GM12891 (cell line): Measurements from ENCODE around the gene MSANTD2.

Source experiments
- POLR2A ChIP-seq: IDR thresholded peaks from 2 replicates; pipeline ENCODE4 v1.6.1; 2011; ENCODE audit warnings: low read depth, low read length, control low read depth
- POLR2AphosphoS5 ChIP-seq: IDR thresholded peaks from 2 replicates; pipeline ENCODE4 v1.6.1; 2011; ENCODE audit warnings: low read depth, low read length, control low read depth
- SPI1 ChIP-seq: IDR thresholded peaks from 2 replicates; pipeline ENCODE4 v1.6.1; 2011; ENCODE audit warnings: low read depth, low read length, control low read depth
- TAF1 ChIP-seq: IDR thresholded peaks from 2 replicates; pipeline ENCODE4 v1.6.1; 2011; ENCODE audit warnings: low read depth, low read length, control low read depth

DNA sequence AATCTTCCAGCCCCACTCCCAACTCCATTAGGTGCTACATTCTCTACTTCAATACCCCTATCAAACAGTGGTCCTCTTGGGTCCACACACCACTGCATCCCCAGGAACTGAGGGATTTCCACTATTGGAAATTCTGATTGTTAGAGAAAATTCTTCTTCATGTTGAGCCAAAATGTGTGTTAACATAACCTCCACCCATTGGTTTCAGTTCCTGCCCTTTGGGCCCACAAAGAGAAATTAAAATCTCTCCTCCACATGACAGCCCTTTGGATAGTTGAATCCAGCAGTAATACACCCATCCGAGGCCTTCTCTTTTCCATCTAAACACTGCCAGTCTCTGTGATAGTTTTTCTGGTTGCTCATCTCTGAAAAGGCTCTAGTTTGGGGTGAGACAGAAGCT, 50.3 kb downstream of the MSANTD2 start:
- no peak for TF ChIP-seq POLR2A
- no peak for TF ChIP-seq TAF1
- TF ChIP-seq POLR2AphosphoS5: no peak
- peak; percentile 81 for TF ChIP-seq SPI1
